GM21390 (cell line): ENCODE results near the gene ACTA1.
"Not testable (repeated sequence)": the region's sequence is repeated elsewhere in the genome, so short reads cannot be mapped to it uniquely, and the experiment has no call there.

ENCODE experiments used
- ATAC-seq: cut with Tn5 transposase; IDR thresholded peaks from one replicate; pipeline ENCODE4 v1.9.1; 2021; ENCODE audit not compliant: unreplicated experiment

The ACTA1 gene

DNA sequence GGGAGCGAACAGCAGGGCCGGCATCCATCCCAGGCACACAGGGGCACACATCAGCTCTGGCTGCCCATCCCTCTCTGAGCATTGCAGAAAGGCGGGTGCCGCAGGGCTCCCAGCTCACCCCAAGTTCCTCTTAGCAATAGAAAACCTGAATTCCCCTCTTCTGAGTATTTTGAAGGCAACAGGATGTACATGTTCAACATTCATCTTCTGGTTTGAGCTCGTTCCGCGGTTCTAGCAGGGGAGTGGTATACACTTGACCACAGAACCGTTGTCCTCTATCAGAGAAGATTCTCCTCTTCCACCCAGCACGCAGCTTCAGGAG, 23.6 kb downstream of the ACTA1 start:
- ATAC-seq: no peak

- ATAC-seq: no peak
These were observed 24.1 kb downstream of the ACTA1 start for GRCh38 chr1:229409616-229410369.

DNA sequence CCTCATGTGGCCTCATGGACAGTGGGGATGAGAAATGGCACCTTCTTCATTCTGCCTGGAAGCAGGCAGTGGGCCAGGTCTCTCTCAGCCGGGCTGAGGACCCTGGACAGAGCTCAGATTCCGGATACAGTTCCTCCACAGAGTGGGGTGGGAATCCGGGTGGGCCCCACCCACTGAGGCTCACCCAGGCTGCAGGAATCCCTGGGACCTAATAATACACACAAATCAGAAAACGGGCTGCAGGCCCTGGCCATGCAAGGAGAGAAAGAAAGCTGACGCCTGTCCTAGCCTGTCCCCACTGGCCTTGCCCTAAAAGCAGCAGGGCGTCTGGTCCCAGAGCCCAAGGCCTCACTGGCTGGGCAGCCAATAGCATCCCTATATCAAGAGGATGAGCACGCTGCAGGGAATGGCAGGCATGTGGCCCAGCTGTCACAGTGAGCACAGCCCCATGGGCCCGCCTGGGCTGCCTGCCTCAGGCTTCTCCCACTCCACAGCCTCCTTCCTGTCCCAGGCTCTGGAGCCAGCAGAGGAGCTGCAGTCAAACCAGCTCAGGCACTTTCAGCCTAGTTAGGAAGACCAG, 25.3 kb downstream of the ACTA1 start:
- ATAC-seq: no peak

- no peak for ATAC-seq
These were observed 26.5 kb downstream of the ACTA1 start for GRCh38 chr1:229407206-229408026.

DNA sequence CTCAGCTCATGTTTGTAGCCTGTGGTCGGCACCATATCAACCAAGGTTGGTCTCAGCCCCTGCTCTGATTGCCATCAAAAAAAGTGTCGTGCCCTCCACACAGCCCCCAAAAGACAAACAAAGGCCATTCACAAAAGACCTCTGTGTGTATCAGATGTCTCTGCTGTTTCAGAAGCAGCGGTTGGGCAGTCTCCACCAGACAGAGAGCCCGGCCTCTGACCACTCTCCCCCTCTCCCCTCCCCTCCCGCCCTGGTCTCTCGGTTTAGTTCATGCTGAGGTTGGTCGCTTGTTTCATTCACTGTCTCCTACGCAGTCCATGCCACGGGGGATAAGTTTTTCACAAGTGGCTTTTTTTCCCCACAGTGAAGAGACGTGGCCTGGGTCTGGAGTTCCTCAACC, 27.1 kb downstream of the ACTA1 start:
- no peak for ATAC-seq

DNA sequence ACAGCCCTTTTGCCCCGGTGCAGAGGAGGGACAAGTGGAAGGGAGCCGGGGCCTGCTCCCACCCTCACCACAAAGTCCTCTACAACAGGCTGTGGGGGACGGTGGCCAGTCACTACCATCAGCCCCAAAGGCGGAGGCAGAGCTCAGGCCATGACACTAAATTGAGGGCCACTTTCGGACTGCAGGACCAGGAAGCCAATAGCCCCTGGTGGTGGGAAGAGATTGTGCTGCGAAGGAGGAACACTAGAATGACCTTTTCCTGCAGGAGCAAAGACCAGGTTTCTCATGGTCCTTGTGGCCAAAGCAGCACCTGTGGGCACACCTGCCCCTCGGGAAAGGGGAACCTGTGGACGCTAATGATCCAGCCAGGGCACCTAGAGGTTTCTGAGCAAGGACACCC, 30.3 kb downstream of the ACTA1 start:
- no peak for ATAC-seq

DNA sequence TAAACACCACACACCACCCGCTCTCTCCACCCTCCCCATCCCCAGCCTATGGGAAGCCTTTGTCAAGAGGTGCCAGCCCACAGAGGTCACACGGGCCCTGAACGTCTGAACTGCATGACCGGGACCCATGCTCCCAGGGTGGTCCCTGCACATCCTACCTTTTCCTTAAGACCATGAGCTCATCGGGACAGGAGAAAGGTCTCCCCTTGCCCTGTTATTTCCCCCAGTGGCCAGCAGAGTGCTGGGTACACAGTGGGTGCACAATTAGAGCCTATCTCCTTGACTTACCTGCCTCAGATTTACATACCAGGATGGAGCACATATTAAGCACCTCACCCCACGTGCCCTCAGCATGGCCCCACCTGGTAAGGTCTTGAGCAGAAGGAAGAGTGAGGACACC, 30.9 kb downstream of the ACTA1 start:
- no peak for ATAC-seq

DNA sequence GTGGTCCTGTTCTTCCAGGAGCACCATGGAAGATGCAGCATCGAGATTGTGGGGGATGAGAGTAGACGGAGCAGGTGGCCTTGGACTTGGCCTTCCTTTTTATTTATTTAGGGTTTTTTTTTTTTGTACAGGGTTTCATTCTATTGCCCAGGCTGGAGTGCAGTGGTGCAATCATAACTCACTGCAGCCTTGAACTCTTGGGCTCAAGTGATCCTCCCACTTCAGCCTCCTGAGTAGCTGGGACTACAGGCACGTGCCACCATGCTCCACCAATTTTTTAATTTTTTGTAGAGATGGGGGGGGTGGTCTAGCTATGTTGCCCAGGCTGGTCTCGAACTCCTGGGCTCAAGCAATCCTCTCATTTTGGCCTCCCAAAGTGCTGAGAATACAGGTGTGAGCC, 31.6 kb downstream of the ACTA1 start:
- not testable (repeated sequence) for ATAC-seq

GRCh38 chr1:229397762-229398161, 36.1 kb downstream of the ACTA1 start:
- ATAC-seq: no peak

DNA sequence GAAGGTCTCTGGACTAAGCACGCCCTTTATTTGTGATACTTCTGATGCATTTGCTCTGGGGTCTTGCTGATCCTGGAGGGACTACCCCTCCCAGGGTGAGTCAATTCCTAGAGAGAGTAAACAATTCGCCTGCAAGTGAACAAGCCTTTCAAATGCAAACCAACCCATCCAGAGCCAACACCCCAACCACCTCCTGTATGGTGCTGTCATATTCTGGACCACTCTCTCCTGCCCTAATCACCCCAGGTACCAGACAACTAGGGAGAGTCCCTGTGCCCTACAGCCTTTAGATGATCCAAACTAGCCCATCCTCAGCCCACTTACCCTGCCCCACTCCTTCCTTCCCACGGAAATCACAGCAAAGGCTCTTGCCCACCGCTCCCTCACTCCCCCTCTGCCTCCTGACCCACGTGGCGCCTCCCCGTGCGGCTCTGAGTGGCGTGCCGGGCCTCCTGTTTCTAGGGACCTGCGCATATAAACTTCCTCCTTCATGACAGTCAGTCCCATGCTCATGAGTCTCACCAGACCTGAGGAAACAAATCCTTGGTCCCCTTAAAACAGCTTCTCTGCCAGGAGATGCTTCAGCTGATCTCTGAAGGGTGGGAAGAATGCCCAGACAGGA, 37.2 kb downstream of the ACTA1 start:
- no peak for ATAC-seq

GRCh38 chr1:229394517-229394916, 39.4 kb downstream of the ACTA1 start:
- ATAC-seq: not testable (repeated sequence)

GRCh38 chr1:229392936-229393335, 41.0 kb downstream of the ACTA1 start:
- ATAC-seq: no peak

DNA sequence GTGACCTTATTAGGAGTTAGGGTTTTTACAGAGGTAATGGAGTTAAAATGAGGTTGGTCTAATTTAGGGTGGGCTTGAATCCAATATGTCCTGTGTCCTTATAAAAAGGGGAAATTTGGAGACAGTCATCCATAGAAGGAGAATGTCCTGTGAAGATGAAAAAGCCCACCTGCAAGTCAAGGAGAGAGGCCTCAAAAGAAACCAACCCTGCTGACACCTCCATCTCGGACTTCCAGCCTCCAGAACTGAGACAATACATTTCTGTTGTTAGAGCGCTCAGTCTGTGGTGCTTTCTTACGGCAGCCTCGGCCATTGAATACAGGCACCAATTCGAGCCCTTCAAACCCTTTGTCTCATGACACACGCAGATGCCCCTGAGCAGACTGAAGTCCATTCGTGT, 43.8 kb downstream of the ACTA1 start:
- ATAC-seq: no peak

GRCh38 chr1:229388897-229389580, 44.9 kb downstream of the ACTA1 start:
- no peak for ATAC-seq

GRCh38 chr1:229385853-229386456, 47.9 kb downstream of the ACTA1 start:
- no peak for ATAC-seq

GRCh38 chr1:229384822-229385221, 49.1 kb downstream of the ACTA1 start:
- ATAC-seq: no peak

DNA sequence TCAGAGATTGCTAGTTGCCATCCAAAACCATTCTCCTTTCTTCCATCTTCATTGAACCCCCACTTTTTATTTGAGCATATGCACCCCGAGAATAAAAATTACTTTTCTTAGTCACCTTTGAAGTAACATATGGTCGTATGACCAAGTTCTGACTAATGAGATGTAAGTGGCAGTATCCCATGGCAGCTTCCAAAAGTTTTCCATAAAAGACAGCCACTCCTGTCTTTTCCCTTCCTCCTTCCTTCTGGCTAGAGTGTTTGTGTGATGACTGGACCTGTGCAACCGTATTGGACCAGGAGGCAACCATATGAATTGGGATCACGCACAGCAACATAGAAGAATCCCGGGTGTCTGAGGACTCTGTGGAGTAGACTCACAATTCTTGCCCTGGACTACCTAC, 49.9 kb downstream of the ACTA1 start:
- no peak for ATAC-seq

DNA sequence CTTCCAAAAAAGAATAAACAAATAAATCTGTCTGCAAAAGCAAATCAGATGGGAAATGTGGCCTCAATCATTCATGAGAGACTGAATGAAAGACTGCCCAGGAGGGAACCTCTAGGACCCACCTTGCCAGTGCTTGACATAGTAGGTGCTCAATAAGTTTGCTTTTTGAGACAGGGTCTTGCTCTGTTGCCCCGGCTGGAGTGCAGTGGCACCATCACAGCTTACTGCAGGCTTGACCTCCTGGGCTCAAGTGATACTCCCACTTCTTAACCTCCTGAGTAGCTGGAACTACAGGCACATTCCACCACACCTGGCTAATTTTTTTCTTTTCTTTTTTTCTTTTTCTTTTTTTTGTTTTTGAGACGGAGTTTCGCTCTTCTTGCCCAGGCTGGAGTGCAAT, 50.7 kb downstream of the ACTA1 start:
- no peak for ATAC-seq
